ENCODE measurements around the gene NEXMIF.

NEXMIF gene

GRCh38 chrX:74865725-74866124 lies 59.5 kb downstream of the NEXMIF start:
- no peak for TF ChIP-seq SIN3A (IDR thresholded peaks at IDR 0.05; ENCODE audit: borderline replicate concordance, insufficient read depth, low read length)
- TF ChIP-seq TAF1 (IDR thresholded peaks at IDR 0.05; ENCODE audit: borderline replicate concordance, insufficient read depth, low read length), result no peak
- TF ChIP-seq, protein P1, sequence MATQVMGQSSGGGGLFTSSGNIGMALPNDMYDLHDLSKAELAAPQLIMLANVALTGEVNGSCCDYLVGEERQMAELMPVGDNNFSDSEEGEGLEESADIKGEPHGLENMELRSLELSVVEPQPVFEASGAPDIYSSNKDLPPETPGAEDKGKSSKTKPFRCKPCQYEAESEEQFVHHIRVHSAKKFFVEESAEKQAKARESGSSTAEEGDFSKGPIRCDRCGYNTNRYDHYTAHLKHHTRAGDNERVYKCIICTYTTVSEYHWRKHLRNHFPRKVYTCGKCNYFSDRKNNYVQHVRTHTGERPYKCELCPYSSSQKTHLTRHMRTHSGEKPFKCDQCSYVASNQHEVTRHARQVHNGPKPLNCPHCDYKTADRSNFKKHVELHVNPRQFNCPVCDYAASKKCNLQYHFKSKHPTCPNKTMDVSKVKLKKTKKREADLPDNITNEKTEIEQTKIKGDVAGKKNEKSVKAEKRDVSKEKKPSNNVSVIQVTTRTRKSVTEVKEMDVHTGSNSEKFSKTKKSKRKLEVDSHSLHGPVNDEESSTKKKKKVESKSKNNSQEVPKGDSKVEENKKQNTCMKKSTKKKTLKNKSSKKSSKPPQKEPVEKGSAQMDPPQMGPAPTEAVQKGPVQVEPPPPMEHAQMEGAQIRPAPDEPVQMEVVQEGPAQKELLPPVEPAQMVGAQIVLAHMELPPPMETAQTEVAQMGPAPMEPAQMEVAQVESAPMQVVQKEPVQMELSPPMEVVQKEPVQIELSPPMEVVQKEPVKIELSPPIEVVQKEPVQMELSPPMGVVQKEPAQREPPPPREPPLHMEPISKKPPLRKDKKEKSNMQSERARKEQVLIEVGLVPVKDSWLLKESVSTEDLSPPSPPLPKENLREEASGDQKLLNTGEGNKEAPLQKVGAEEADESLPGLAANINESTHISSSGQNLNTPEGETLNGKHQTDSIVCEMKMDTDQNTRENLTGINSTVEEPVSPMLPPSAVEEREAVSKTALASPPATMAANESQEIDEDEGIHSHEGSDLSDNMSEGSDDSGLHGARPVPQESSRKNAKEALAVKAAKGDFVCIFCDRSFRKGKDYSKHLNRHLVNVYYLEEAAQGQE (IDR thresholded peaks at IDR 0.05; ENCODE audit: insufficient read depth in 1 of 2, low read depth in 2 of 2, low read length in 2 of 2), result no peak
- TF ChIP-seq POLR2AphosphoS5 (IDR thresholded peaks at IDR 0.05; ENCODE audit: low read depth, low read length), result no peak
- no peak for TF ChIP-seq FOXP2 (optimal IDR thresholded peaks at IDR 0.05; ENCODE audit: borderline replicate concordance, extremely low read depth, extremely low read length, insufficient read depth)

- TF ChIP-seq FOXP2 (optimal IDR thresholded peaks at IDR 0.05; ENCODE audit: borderline replicate concordance, extremely low read depth, extremely low read length, insufficient read depth), result no peak
- TF ChIP-seq, protein P1 (IDR thresholded peaks at IDR 0.05; ENCODE audit: insufficient read depth in 1 of 2, low read depth in 2 of 2, low read length in 2 of 2), result no peak
- no peak for TF ChIP-seq SIN3A (IDR thresholded peaks at IDR 0.05; ENCODE audit: borderline replicate concordance, insufficient read depth, low read length)
- TF ChIP-seq POLR2AphosphoS5 (IDR thresholded peaks at IDR 0.05; ENCODE audit: low read depth, low read length), result no peak
- no peak for TF ChIP-seq TAF1 (IDR thresholded peaks at IDR 0.05; ENCODE audit: borderline replicate concordance, insufficient read depth, low read length)
These were observed 72.0 kb downstream of the NEXMIF start for GRCh38 chrX:74853255-74853654.

DNA sequence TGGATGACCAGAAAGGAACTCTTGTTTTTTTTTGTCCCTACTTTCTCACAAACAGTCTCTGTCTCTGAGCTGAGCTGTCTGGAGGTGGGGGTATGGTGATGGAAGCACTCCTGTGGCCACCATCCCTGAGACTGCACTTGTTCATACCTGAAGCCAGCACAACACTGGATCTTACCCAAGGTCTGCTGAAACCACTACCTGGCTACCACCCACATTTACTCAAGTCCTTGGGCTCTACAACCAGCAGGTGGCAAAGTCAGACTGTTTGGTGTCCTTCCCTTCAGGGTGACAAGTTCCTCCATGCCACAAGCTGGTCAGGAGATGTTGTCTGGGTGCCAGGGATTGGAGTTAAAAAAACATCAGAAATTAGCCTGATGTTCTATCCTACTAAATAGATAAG lies 89.7 kb downstream of the NEXMIF start:
- TF ChIP-seq SIN3A (IDR thresholded peaks at IDR 0.05; ENCODE audit: borderline replicate concordance, insufficient read depth, low read length), result no peak
- TF ChIP-seq POLR2AphosphoS5 (IDR thresholded peaks at IDR 0.05; ENCODE audit: low read depth, low read length), result no peak
- TF ChIP-seq FOXP2 (optimal IDR thresholded peaks at IDR 0.05; ENCODE audit: borderline replicate concordance, extremely low read depth, extremely low read length, insufficient read depth), result no peak
- TF ChIP-seq TAF1 (IDR thresholded peaks at IDR 0.05; ENCODE audit: borderline replicate concordance, insufficient read depth, low read length), result no peak
- TF ChIP-seq, protein P1 (IDR thresholded peaks at IDR 0.05; ENCODE audit: insufficient read depth in 1 of 2, low read depth in 2 of 2, low read length in 2 of 2), result no peak

GRCh38 chrX:74814681-74815080 lies 110.6 kb downstream of the NEXMIF start:
- TF ChIP-seq, protein P1 (IDR thresholded peaks at IDR 0.05; ENCODE audit: insufficient read depth in 1 of 2, low read depth in 2 of 2, low read length in 2 of 2), result no peak
- TF ChIP-seq TAF1 (IDR thresholded peaks at IDR 0.05; ENCODE audit: borderline replicate concordance, insufficient read depth, low read length) (no peak), FOXP2 (optimal IDR thresholded peaks at IDR 0.05; ENCODE audit: borderline replicate concordance, extremely low read depth, extremely low read length, insufficient read depth) (no peak), SIN3A (IDR thresholded peaks at IDR 0.05; ENCODE audit: borderline replicate concordance, insufficient read depth, low read length) (no peak), POLR2AphosphoS5 (IDR thresholded peaks at IDR 0.05; ENCODE audit: low read depth, low read length) (no peak)

DNA sequence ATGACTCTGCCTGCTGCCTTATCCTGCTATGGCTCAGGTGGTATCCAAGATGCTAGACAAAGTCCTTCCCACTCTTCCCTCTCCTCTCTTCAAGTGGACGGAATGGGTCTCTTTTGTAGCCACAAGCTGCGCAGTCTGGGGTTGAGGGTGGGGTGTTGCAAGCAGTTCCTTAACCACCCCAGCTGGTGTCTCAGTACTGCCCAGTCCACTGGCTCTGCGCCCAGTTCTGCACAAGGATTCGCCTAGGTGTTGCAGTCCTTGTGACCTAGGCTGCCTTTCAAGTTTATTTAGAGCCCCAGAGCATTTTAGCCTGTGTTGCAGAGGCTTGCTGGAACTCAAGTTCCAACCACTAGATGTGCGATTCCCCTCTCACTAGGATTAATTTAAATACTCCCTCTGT lies 120.7 kb downstream of the NEXMIF start:
- TF ChIP-seq, protein P1 (IDR thresholded peaks at IDR 0.05; ENCODE audit: insufficient read depth in 1 of 2, low read depth in 2 of 2, low read length in 2 of 2), result no peak
- TF ChIP-seq FOXP2 (optimal IDR thresholded peaks at IDR 0.05; ENCODE audit: borderline replicate concordance, extremely low read depth, extremely low read length, insufficient read depth), result no peak
- TF ChIP-seq TAF1 (IDR thresholded peaks at IDR 0.05; ENCODE audit: borderline replicate concordance, insufficient read depth, low read length), result no peak
- no peak for TF ChIP-seq SIN3A (IDR thresholded peaks at IDR 0.05; ENCODE audit: borderline replicate concordance, insufficient read depth, low read length)
- no peak for TF ChIP-seq POLR2AphosphoS5 (IDR thresholded peaks at IDR 0.05; ENCODE audit: low read depth, low read length)

Data from PFSK-1 (cell line).